ENCODE results near the gene MIS12.
A peak's percentile ranks its signal among the peaks of the same experiment; 100 is the strongest.

The MIS12 gene

GRCh38 chr17:5500247-5500588 lies 13.9 kb downstream of the MIS12 start:
- peak; percentile 34 to 41 for DNase-seq

DNA sequence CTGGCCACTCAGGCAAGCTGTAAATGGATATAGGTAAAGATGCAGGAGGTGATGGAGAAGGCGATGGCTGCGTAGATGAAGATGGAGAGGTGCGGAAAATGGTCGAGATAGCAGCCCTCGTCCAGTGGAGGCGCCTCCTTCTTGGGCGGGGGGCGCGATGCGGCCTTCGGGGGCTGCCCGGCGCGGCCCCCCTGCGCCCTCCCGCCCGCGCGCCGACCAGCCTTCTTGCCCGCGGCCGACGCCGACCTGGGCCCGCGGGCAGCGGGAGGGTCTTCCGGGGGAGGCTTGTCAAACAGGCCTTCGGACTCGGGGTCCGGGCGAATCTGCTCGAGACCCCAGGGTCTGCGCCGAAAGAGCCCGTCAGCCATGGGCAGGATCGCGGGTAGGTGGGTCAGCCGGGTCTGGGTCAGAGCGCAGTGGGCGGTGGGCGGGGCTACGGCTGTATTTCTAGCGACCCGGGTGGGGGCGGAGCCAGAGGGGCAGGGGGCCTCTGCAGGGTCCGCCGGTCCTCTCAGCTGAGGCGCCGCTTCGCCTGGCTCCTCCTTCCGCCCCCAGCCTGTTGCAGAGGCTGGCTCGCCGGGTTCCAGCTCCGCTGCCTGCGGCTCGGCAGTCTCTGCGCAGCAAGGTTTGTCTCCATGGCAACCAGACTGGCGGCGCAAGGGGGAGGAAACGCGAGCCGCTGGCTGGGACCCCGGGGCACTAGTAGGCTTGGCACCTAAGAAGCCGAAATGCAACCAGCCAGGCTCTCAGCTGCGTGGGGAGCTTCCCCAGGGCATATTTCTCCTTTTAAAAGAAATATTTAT lies 14.4 kb downstream of the MIS12 start:
- peak; percentile 71 to 81 for DNase-seq

DNA sequence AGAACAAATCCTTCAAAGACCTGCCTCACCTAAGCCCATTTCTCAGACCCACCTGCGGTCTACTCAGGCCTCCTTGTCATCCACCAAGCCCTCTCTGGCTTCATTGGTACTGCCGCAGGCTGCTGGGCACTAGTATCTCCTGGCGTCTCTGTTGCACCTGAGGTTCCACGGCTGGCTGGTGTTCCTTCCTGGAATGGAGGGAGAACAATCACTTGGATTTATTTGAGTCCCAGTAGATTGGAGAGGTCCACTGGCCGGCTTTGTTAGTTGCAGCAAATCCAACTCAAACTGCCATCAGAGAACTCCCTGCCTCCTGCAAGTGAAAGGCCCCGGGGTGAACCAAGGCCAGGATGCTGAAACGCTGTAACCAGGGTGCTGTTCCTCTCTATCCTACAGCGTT lies 15.3 kb downstream of the MIS12 start:
- no peak for DNase-seq

GRCh38 chr17:5502552-5502951 lies 16.2 kb downstream of the MIS12 start:
- DNase-seq = no peak

- no peak for DNase-seq
Measured at GRCh38 chr17:5506307-5506706, 19.9 kb downstream of the MIS12 start.

DNA sequence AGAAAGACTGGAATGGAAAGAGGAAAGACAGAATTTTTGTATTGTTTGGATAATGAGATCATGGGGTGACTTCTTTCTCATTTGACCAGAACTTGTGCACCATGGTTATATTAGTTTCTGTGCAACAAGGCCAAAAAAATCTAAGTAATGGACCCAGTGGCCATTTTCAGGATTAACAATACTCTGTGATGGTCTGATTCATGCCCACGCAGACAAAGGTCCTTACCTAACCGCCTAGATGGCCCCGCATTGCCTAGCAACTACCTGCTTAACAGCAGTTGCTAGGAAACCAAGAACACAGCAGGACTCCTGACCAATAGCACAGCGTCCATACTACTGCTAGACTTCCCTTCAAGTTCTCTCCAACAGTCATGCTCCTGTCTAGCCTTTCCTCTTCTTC lies 22.4 kb downstream of the MIS12 start:
- DNase-seq = no peak

DNA sequence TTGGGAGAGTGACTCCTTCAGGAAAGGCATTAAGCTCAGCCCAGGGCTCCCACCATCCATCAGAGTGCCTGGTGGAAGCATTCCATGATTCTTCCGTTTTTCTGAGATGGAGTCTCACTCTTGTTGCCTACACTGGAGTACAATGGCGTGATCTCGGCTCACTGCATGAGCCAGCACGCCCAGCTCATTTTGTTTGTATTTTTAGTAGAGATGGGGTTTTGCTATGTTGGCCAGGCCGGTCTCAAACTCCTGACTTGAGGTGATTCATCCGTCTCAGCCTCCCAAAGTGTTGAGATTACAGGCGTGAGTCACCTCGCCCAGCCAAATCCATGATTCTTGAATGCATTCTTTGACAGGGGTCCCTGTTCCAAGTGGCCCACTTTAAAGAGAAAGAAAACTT lies 23.1 kb downstream of the MIS12 start:
- DNase-seq = no peak

DNA sequence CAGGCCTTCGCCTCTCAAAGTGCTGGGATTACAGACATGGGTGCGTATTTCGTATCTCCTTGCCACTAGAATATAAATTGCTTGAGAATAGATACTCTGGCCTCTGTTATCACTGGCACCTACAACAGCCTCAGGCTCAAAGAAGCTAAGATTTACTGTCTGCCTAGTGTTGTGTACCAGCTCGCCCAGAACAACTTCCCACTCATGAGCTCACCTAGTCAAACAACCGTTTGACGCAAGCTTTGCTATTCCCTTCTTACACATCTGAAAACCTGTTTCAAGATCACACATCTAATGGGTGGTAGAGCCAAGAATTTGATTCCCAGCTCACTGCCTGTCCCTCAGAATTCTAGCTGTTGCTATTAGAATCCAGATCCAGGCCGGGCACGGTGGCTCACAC lies 24.4 kb downstream of the MIS12 start:
- no peak for DNase-seq

GRCh38 chr17:5511401-5512225 lies 25.2 kb downstream of the MIS12 start:
- no peak for DNase-seq

- DNase-seq = no peak
Measured at GRCh38 chr17:5513628-5514027, 27.3 kb downstream of the MIS12 start.

DNA sequence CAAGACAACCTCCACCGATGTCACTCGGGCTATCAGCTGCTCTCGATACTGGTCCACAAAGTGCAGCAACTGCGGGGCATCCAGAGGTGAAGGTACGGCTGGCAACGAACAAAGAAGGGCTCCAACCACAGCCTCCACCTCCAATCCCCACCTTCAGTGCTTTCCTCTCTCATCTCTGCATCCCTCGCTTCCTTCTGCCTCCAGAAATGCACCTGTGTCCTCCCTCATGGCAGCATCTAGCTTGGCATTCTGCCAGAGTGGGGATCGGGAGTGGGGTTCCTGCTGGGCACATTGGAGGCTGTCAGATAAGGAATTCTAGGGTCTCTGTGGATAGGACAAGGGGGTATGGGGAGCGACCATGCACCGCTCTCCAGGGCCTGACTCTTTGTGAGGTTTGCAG lies 28.6 kb downstream of the MIS12 start:
- DNase-seq = no peak

DNA sequence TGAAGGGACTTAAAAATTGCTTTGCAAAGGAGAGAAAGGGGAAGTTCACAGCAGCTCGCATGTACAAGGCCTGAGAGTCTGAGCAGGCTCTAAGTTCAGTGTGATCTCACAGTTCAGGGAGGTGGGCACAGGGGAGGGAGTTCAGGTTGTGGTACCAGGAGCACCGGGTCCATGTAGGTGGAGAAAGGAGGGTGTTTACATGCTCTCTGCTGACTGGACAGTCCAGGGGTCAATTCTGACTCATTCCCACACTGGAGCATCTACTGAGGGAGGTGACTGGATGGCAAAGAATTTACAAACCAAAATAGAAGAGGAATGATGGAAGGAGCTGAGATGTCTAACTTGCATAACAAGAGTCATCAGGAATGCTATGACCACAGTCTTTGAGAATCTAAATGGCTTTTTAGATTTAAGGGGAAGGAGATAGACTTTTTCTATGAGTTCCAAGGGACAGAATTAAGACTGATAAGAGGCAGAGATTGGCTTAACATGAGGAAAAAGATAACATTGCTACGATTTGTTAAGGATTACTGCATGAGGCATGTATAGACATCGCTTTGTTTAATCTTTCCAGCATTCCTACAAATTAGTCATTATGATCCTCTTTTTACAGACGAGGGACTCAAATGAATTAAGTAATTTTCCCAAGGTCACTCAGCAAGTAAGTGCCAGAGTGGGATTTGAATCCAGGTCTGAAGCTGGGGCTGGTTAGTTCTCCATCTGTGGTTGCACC lies 29.9 kb downstream of the MIS12 start:
- no peak for DNase-seq

DNA sequence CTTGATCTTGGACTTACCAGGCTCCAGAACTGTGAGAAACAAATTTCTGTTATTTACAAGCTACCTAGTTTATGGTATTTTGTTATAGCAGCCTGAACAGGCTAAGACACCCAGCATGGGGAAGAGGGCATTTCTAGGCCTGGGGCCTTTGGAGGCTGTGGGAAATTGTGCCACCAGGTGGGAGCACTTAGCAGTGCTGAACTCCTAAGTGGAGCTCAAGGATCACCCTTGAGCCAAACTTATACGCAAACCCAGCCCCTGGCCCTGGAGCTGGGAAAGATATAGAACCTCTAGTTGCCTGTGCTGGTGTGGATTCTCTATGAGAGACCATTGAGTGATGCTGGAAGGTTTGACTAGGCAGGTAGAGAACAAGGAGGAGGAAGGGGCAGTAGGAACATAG lies 36.1 kb downstream of the MIS12 start:
- DNase-seq = no peak

DNA sequence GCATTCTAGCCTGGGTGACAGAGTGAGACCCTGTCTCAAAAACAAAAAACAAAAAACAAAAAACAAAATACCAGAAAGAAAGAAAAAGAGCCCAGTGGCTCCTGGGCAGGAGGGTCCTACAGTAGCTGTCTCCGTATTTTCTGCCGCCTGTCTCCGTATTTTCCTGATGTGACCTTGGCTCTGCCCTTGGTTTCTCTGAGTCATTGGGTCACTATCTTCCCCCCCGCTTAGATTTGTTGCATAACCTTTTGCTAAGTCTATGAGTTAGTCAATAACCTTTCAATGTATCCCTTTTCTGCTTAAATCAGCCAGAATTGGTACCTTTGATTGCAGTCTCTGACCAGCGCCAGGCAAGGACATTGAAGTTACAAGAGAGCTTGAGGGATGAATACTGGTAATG lies 36.9 kb downstream of the MIS12 start:
- DNase-seq = no peak

DNA sequence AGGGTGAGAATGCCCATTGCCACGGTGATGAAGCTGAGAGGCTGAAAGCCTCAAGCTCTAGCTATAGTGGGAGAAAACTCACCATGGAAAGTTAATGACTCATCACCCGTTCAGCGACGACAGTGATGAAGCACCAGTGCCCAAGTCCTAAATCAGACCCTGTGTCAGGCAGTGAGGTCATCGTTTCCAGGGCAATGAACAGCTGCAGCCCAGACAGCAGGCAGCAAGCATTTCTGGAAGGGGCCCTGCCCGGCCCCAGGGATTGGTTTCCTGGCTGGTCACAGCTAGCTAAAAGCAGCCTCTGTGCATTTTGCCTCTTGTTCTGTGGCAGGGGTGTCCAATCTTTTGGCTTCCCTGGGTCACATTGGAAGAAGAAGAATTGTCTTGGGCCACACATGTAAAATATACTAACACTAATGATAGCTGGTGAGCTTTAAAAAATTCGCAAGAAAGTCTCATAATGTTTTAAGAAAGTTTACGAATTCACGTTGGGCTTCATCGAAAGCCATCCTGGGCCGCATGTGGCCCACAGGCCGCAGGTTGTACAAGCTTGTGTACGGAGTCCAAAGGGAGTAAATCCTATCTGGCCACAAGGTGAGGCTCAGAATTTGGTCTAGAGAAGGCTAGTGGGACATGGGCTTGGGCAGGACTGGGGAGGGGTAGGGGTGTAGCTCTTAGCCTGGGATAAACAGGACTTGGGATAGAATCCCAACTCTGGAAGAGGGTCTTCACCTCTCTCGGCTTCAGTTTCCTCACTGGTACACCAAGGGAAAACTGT lies 40.6 kb downstream of the MIS12 start:
- peak; percentile 76 to 83 for DNase-seq

DNA sequence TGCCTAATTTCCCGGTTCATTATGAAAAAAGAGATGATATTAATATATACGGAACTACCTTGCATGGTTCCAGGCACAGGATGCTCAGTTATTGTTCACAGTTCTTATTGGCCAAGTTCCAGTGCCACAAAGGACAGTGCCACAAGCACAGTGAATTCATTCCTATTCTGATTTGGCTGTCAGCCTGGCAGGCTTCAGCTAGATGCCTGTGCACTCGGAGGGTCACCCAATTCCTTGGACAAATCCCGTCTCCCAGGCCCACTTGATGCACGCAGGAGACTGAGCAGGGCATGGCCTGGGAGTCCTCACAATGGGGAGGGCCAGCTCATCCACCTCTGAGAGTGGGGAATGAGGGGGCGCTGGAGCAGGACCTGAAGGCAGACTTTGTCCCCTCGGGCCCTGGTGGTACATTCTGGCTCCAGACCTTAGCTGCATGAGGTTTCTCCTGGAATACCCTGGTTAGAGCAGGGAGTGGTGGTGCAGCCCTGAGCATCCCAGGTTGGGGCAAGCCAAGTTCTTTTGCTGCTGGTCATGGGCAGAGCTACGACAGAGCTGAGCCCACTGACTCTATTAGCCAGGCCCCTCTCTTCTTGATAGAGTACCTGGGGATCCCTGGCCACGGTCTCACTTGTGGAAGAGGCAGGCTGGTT lies 41.4 kb downstream of the MIS12 start:
- no peak for DNase-seq

DNA sequence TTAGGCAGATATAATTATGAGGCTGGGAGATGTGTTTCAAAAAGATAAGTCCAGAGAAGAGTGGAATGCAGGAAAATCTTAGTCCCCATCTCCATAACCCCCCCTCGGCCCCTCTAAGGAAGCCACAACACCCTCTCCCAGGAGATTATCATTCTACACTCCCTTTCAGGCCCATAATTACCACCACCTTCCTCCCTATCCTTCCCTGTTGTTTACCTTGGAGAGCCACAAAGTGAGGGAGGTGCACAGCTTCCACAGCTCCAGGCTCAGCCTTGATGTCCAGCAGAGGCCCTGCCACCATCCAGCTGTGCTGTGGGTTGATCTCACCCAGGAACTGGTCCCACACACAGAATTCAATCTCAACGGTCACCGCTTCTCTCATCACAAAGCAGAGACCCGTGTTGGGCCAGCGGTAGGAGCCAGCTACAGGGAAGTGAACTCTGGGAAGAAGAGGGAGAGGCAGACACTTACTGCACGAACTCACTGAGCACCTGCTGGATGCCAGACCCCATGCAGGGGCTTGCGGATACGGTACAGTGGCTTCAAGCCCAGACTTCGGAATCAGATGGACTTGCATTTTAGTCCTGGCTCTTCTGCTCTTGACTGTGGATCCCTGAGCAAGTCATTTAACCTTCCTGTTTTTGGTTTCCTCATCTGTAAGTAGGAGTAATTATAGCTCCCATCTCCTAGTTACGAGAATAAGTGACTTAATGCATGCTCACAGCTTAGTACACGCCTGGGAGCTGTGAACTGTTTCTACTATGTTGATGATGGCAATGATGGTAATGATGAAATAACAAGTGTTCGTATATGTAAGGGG lies 44.1 kb downstream of the MIS12 start:
- no peak for DNase-seq

- no peak for DNase-seq
Measured at GRCh38 chr17:5531085-5531418, 44.7 kb downstream of the MIS12 start.

- no peak for DNase-seq
Measured at GRCh38 chr17:5532581-5532980, 46.2 kb downstream of the MIS12 start.

- DNase-seq = no peak
Measured at GRCh38 chr17:5533486-5534315, 47.3 kb downstream of the MIS12 start.

DNA sequence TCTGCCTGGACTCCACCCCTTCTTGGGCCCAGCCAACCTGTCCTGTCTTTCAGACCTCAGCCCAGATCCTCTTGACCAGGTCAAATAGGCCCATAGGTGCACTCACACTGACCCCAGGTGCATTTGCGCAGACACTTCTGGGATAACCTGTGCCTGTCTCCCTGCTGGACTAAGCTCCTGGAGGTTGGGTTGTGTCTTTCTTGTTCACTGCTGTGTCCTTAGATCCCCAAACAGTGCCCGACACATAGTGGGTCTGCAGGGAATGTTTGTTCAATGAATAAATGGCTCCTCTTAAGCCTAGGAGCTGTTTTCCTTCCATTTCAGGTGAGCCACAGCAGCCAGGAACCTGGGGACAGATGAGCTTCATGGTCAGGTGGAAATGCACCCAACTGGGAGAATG lies 49.1 kb downstream of the MIS12 start:
- no peak for DNase-seq
